ENCODE measurements around the gene C1orf52.

C1orf52 gene

GRCh38 chr1:85244271-85245061 is 15.0 kb downstream of the C1orf52 start:
- DNase-seq (ENCODE audit: insufficient read length, low spot score): no peak
- FAIRE-seq: no peak
- no peak for TF ChIP-seq POU2F2 (IDR thresholded peaks at IDR 0.05; ENCODE audit: low read depth, low read length)
- TF ChIP-seq POLR2A (IDR thresholded peaks at IDR 0.05; ENCODE audit: low read depth, low read length): no peak
- TF ChIP-seq POLR2AphosphoS5 (IDR thresholded peaks at IDR 0.05; ENCODE audit: low read depth, low read length): no peak
- TF ChIP-seq TAF1 (IDR thresholded peaks at IDR 0.05; ENCODE audit: low read depth, low read length): no peak
- no peak for TF ChIP-seq SPI1 (IDR thresholded peaks at IDR 0.05; ENCODE audit: low read depth, low read length)
- TF ChIP-seq PAX5 (IDR thresholded peaks at IDR 0.05; ENCODE audit: insufficient read depth, low read length, severe bottlenecking): no peak

GRCh38 chr1:85243372-85243771 is 16.1 kb downstream of the C1orf52 start:
- DNase-seq (ENCODE audit: insufficient read length, low spot score) (no peak), FAIRE-seq (no peak)
- TF ChIP-seq PAX5 (IDR thresholded peaks at IDR 0.05; ENCODE audit: insufficient read depth, low read length, severe bottlenecking) (no peak), SPI1 (IDR thresholded peaks at IDR 0.05; ENCODE audit: low read depth, low read length) (no peak), TAF1 (IDR thresholded peaks at IDR 0.05; ENCODE audit: low read depth, low read length) (no peak), POLR2AphosphoS5 (IDR thresholded peaks at IDR 0.05; ENCODE audit: low read depth, low read length) (no peak), POLR2A (IDR thresholded peaks at IDR 0.05; ENCODE audit: low read depth, low read length) (no peak), POU2F2 (IDR thresholded peaks at IDR 0.05; ENCODE audit: low read depth, low read length) (no peak)

GRCh38 chr1:85240643-85241042 is 18.8 kb downstream of the C1orf52 start:
- TF ChIP-seq SPI1 (IDR thresholded peaks at IDR 0.05; ENCODE audit: low read depth, low read length): no peak
- TF ChIP-seq POLR2A (IDR thresholded peaks at IDR 0.05; ENCODE audit: low read depth, low read length): no peak
- no peak for TF ChIP-seq POLR2AphosphoS5 (IDR thresholded peaks at IDR 0.05; ENCODE audit: low read depth, low read length)
- TF ChIP-seq POU2F2 (IDR thresholded peaks at IDR 0.05; ENCODE audit: low read depth, low read length): no peak
- DNase-seq (ENCODE audit: insufficient read length, low spot score) (no peak), FAIRE-seq (no peak)

GRCh38 chr1:85240174-85240601 is 19.3 kb downstream of the C1orf52 start:
- no peak for FAIRE-seq
- TF ChIP-seq POU2F2 (IDR thresholded peaks at IDR 0.05; ENCODE audit: low read depth, low read length) (no peak), TAF1 (IDR thresholded peaks at IDR 0.05; ENCODE audit: low read depth, low read length) (no peak), POLR2AphosphoS5 (IDR thresholded peaks at IDR 0.05; ENCODE audit: low read depth, low read length) (no peak)
- no peak for DNase-seq (ENCODE audit: insufficient read length, low spot score)

GRCh38 chr1:85237613-85238012 is 21.8 kb downstream of the C1orf52 start:
- no peak for DNase-seq (ENCODE audit: insufficient read length, low spot score)
- FAIRE-seq: no peak
- TF ChIP-seq POLR2AphosphoS5 (IDR thresholded peaks at IDR 0.05; ENCODE audit: low read depth, low read length): no peak
- TF ChIP-seq TAF1 (IDR thresholded peaks at IDR 0.05; ENCODE audit: low read depth, low read length): no peak
- no peak for TF ChIP-seq POU2F2 (IDR thresholded peaks at IDR 0.05; ENCODE audit: low read depth, low read length)
- TF ChIP-seq PAX5 (IDR thresholded peaks at IDR 0.05; ENCODE audit: insufficient read depth, low read length, severe bottlenecking): no peak
- no peak for TF ChIP-seq SPI1 (IDR thresholded peaks at IDR 0.05; ENCODE audit: low read depth, low read length)
- no peak for TF ChIP-seq POLR2A (IDR thresholded peaks at IDR 0.05; ENCODE audit: low read depth, low read length)

GRCh38 chr1:85230305-85230977 is 29.0 kb downstream of the C1orf52 start:
- FAIRE-seq (no peak), DNase-seq (ENCODE audit: insufficient read length, low spot score) (no peak)
- no peak for TF ChIP-seq SPI1 (IDR thresholded peaks at IDR 0.05; ENCODE audit: low read depth, low read length)

- FAIRE-seq: no peak
- TF ChIP-seq SPI1 (IDR thresholded peaks at IDR 0.05; ENCODE audit: low read depth, low read length) (no peak), POU2F2 (IDR thresholded peaks at IDR 0.05; ENCODE audit: low read depth, low read length) (no peak), TAF1 (IDR thresholded peaks at IDR 0.05; ENCODE audit: low read depth, low read length) (no peak), PAX5 (IDR thresholded peaks at IDR 0.05; ENCODE audit: insufficient read depth, low read length, severe bottlenecking) (no peak), POLR2AphosphoS5 (IDR thresholded peaks at IDR 0.05; ENCODE audit: low read depth, low read length) (no peak), POLR2A (IDR thresholded peaks at IDR 0.05; ENCODE audit: low read depth, low read length) (no peak)
- no peak for DNase-seq (ENCODE audit: insufficient read length, low spot score)
These were observed 29.8 kb downstream of the C1orf52 start for GRCh38 chr1:85229574-85230097.

- DNase-seq (ENCODE audit: insufficient read length, low spot score): no peak
- FAIRE-seq: no peak
These were observed 30.5 kb downstream of the C1orf52 start for GRCh38 chr1:85228972-85229371.

GRCh38 chr1:85225624-85226380 is 33.7 kb downstream of the C1orf52 start:
- DNase-seq (ENCODE audit: insufficient read length, low spot score) (no peak), FAIRE-seq (no peak)
- TF ChIP-seq POU2F2 (IDR thresholded peaks at IDR 0.05; ENCODE audit: low read depth, low read length) (no peak), POLR2A (IDR thresholded peaks at IDR 0.05; ENCODE audit: low read depth, low read length) (no peak), SPI1 (IDR thresholded peaks at IDR 0.05; ENCODE audit: low read depth, low read length) (no peak), TAF1 (IDR thresholded peaks at IDR 0.05; ENCODE audit: low read depth, low read length) (no peak), PAX5 (IDR thresholded peaks at IDR 0.05; ENCODE audit: insufficient read depth, low read length, severe bottlenecking) (no peak), POLR2AphosphoS5 (IDR thresholded peaks at IDR 0.05; ENCODE audit: low read depth, low read length) (no peak)

More at GRCh38 chr1:85228972-85229371, 30.5 kb downstream of the C1orf52 start:
- TF ChIP-seq SPI1 (IDR thresholded peaks at IDR 0.05; ENCODE audit: low read depth, low read length): no peak
- TF ChIP-seq POU2F2 (IDR thresholded peaks at IDR 0.05; ENCODE audit: low read depth, low read length): no peak
- TF ChIP-seq PAX5 (IDR thresholded peaks at IDR 0.05; ENCODE audit: insufficient read depth, low read length, severe bottlenecking): no peak
- TF ChIP-seq POLR2A (IDR thresholded peaks at IDR 0.05; ENCODE audit: low read depth, low read length): no peak
- TF ChIP-seq TAF1 (IDR thresholded peaks at IDR 0.05; ENCODE audit: low read depth, low read length): no peak
- no peak for TF ChIP-seq POLR2AphosphoS5 (IDR thresholded peaks at IDR 0.05; ENCODE audit: low read depth, low read length)
